Upper lobe of right lung (tissue), 1 donor: ENCODE data around the gene CCNG2. TPM values are rescaled to one million over a fixed set of nuclear protein-coding genes. Genes with fewer than 3 reads are reported as not detected.

Experiments
- ATAC-seq: fragments of 200-7000 bp; cut with Tn5 transposase; one replicate; pipeline ENCODE4 v1.9.1; 2020; ENCODE audit warnings: mild to moderate bottlenecking, moderate library complexity
- DNase-seq: peaks from one replicate; pipeline ENCODE4 v3.0.0-alpha.2; 2020
- H3K27ac ChIP-seq: fragments of 200-600 bp; one replicate; pipeline ENCODE4 v1.8.0; 2022
- H3K27me3 ChIP-seq: fragments of 200-600 bp; one replicate; pipeline ENCODE4 v1.8.0; 2022; ENCODE audit warnings: mild to moderate bottlenecking
- H3K36me3 ChIP-seq: fragments of 200-600 bp; one replicate; pipeline ENCODE4 v1.8.0; 2022
- H3K4me1 ChIP-seq: fragments of 200-600 bp; one replicate; pipeline ENCODE4 v1.8.0; 2022
- H3K4me3 ChIP-seq: fragments of 200-600 bp; one replicate; pipeline ENCODE4 v1.8.0; 2022; ENCODE audit warnings: mild to moderate bottlenecking
- H3K9me3 ChIP-seq: fragments of 200-600 bp; one replicate; pipeline ENCODE4 v1.8.0; 2022
- intact Hi-C: fragments of 100-400 bp; cut with DNase I; formaldehyde crosslinking; loops from one replicate; pipeline ENCODE4 v1.11.0; 2022
- total RNA-seq: library from RNA; stranded (reverse); fragmentation: NEBNext Ultra II Directional; extraction: Animal tissue kit (Norgen Biotek cat#: 25700); gene quantifications from one replicate; pipeline ENCODE4 v1.2.1, GENCODE V29; 2021
- TF ChIP-seq, protein P1 (sequence below): fragments of 200-600 bp; IDR thresholded peaks from one replicate; pipeline ENCODE4 v1.8.0; 2022; ENCODE audit warnings: antibody characterized with exemption
- donor health status: DM: no; HTN: yes; CAD: no; lungs with severe emphysema.

The CCNG2 gene
- total RNA-seq, 1 donor from 2014 or later = 41.3 TPM

DNA sequence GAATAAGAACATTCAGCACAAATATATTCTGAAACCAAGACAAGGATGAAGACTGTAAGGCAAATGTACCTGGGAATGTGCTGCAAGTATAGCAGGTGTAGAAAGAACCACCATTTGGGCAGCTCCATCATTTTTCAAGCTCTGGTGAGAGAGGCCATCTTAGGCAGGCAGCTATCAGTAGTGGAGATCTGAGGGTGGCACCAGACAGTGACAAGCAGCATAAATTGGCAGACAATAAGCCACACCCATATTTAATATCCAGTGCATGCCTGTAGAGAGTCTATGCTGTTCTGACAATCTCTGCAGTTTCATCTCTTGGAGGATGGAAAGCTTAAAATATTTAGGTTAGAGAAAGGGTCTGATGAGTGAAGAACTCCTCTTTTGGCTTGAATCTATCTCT is 22.5 kb downstream of the CCNG2 start:
- Histone ChIP-seq H3K4me3 (no peak overlapping the region), H3K36me3 (no peaks in the 10 kb centered on the region), H3K9me3 (no peaks in the 10 kb centered on the region), H3K4me1 (no peaks in the 10 kb centered on the region), H3K27ac (no peak overlapping the region), H3K27me3 (no peaks in the 10 kb centered on the region)
- no peak for DNase-seq
- TF ChIP-seq, protein P1, sequence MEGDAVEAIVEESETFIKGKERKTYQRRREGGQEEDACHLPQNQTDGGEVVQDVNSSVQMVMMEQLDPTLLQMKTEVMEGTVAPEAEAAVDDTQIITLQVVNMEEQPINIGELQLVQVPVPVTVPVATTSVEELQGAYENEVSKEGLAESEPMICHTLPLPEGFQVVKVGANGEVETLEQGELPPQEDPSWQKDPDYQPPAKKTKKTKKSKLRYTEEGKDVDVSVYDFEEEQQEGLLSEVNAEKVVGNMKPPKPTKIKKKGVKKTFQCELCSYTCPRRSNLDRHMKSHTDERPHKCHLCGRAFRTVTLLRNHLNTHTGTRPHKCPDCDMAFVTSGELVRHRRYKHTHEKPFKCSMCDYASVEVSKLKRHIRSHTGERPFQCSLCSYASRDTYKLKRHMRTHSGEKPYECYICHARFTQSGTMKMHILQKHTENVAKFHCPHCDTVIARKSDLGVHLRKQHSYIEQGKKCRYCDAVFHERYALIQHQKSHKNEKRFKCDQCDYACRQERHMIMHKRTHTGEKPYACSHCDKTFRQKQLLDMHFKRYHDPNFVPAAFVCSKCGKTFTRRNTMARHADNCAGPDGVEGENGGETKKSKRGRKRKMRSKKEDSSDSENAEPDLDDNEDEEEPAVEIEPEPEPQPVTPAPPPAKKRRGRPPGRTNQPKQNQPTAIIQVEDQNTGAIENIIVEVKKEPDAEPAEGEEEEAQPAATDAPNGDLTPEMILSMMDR = no peak
- intact Hi-C loops = no loop called here
- ATAC-seq = no peak

DNA sequence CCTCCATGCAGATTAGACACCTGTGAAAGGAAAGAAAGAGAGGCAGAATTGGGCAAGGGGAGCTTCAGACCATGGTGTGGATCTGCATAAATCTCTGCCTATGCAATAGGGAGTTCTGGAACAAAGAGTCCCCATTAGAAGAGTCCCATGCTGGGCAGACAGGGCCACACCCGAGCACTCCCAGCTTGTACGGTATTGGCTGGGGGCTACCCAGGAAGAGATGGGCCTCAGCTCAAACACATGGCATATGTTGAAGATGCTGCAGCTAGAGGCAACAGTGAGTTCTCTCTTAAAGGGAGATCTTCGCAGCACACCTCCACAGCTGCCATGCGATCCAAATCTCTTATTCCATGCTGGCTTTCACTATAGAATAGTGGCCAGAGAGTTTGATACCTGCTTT is 24.7 kb downstream of the CCNG2 start:
- H3K9me3 ChIP-seq = no peaks in the 10 kb centered on the region
- DNase-seq (no peak), ATAC-seq (no peak)
- H3K27ac ChIP-seq = no peak overlapping the region
- no peaks in the 10 kb centered on the region for H3K4me1 ChIP-seq
- no peak overlapping the region for H3K4me3 ChIP-seq
- H3K27me3 ChIP-seq = no peaks in the 10 kb centered on the region
- intact Hi-C loops = no loop called here
- no peaks in the 10 kb centered on the region for H3K36me3 ChIP-seq
- TF ChIP-seq, protein P1 = no peak

DNA sequence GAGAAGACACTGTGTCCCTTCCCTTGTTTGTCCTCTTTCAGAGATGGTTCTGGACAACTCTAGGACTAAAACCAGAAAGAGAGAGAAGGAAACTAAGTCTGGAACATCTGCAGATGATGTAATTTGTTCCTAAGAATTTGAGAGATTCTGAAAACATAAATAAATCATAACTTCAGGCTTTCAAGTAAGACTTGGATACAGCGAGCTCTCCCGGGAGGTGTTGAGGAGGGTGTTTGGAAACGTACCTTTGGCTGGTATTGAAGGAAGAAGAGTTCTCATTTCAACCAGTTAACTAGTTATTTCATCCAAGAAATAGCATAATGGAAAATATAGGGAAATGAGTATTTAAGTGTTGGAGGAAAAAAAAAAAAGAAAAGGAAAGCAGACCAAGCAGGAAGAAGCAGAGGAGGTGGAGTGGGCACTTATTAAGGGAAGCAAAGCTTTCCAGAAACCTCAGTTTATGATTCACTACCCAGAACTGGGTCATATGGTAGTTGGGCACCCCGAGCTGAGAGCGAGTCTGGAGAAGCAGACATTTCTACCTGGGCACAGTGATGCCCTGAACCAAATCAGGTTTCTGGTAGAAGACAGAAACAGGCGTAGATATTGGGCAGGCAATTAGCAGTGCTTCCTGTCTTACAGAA is 26.9 kb downstream of the CCNG2 start:
- H3K9me3 ChIP-seq = no peaks in the 10 kb centered on the region
- TF ChIP-seq, protein P1 = no peak
- no peaks in the 10 kb centered on the region for H3K36me3 ChIP-seq
- H3K4me3 ChIP-seq = no peak overlapping the region
- ATAC-seq = peak; percentile 53
- H3K27ac ChIP-seq = no peak overlapping the region
- intact Hi-C loops = no loop called here
- no peaks in the 10 kb centered on the region for H3K4me1 ChIP-seq
- DNase-seq = no peak
- H3K27me3 ChIP-seq = no peaks in the 10 kb centered on the region

DNA sequence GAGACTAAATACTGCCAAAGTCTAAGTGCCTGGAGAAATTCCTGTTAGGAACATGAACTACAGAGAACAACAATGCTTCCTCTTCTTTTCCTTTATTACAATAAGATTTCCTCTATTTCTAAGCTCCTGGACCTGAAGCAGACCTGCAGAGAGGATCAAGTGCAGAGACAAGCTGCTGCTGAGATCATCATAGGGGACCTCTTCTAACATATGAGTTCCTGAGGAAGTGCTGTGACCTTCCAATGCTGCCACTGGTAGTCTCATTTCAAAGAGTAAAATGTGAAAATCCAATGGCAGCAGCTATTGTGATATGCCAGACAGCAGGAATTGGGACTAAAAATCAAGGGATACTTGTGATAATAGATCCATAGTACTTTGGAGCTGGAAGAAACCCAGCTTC is 28.0 kb downstream of the CCNG2 start:
- no peak for ATAC-seq
- no peaks in the 10 kb centered on the region for H3K4me1 ChIP-seq
- TF ChIP-seq, protein P1 = no peak

DNA sequence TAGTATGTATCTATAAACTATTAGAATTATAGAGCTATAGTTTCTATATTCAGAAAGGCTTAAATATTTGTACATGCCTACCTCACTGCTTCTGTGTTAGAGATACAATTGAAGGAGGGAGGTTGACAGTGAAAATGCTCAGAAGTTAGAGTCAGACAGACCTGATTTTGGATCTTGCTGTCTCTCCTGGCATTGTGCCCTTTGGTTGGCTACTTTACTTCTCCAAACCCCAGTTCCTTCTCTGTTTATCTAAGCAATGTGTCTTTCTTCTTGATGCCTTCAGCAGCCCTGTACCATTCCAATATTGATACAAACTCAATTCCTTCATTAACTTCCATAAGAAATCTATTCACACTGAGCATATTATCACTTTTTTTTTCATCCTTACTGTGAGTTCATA is 28.7 kb downstream of the CCNG2 start:
- H3K4me3 ChIP-seq = no peak overlapping the region
- TF ChIP-seq, protein P1 = no peak
- DNase-seq = no peak
- ATAC-seq = no peak
- no peaks in the 10 kb centered on the region for H3K9me3 ChIP-seq
- no peaks in the 10 kb centered on the region for H3K4me1 ChIP-seq
- no peak overlapping the region for H3K27ac ChIP-seq
- H3K36me3 ChIP-seq = no peaks in the 10 kb centered on the region
- no peaks in the 10 kb centered on the region for H3K27me3 ChIP-seq
- intact Hi-C loops = no loop called here

More for the DNA sequence above, 28.0 kb downstream of the CCNG2 start:
- H3K9me3 ChIP-seq = no peaks in the 10 kb centered on the region
- no peak overlapping the region for H3K27ac ChIP-seq
- no peak for DNase-seq
- H3K27me3 ChIP-seq = no peaks in the 10 kb centered on the region
- no peaks in the 10 kb centered on the region for H3K36me3 ChIP-seq
- intact Hi-C loops = no loop called here
- H3K4me3 ChIP-seq = no peak overlapping the region

DNA sequence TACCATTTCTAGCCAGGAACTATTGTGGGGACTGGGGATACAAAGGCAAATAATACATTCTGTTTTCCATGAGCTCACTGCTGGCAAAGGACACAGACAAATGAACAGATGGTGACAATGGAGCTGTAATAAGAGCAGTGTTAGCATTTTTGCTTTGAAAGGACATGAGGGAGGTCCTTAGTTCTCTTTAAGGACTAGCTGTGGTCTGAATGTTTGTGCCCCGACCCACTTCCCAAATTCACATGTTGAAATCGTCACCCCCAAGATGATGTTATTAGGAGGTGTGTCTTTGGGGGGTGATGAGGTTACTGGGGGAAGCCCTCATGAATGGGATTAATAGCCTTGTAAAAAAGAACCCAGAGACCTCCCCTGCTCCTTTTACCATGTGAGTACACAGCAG is 30.3 kb downstream of the CCNG2 start:
- no peak overlapping the region for H3K27ac ChIP-seq
- ATAC-seq = no peak
- H3K36me3 ChIP-seq = no peaks in the 10 kb centered on the region
- H3K27me3 ChIP-seq = no peaks in the 10 kb centered on the region
- DNase-seq = no peak
- H3K4me3 ChIP-seq = no peak overlapping the region
- H3K9me3 ChIP-seq = no peaks in the 10 kb centered on the region
- intact Hi-C loops = no loop called here
- no peaks in the 10 kb centered on the region for H3K4me1 ChIP-seq
- TF ChIP-seq, protein P1 = no peak
